ENCODE results near the gene MYO6.

The MYO6 gene

GRCh38 chr6:75770844-75771243 is 21.8 kb downstream of the MYO6 start:
- FAIRE-seq, result no peak

- no peak for FAIRE-seq
Observed at GRCh38 chr6:75775219-75775618, 26.2 kb downstream of the MYO6 start.

DNA sequence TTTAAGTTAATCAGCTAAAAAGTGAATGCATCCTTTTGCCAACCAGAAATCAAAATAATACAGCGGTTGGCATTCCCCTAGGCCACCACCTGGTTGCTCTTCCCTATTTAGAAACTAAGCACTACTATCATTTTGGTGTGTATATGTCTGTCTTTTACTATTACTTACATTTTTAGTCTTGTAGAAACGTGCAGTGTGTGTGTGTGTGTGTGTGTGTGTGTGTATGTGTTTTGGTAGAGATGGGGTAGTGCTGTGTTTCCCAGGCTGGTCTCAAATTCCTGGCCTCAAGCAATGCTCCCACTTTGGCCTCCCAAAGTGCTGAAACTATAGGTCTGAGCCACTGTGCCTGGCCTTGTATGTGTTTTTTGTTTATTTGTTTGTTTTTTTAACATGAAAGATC is 27.4 kb downstream of the MYO6 start:
- no peak for FAIRE-seq

GRCh38 chr6:75778757-75779156 is 29.7 kb downstream of the MYO6 start:
- no peak for FAIRE-seq

GRCh38 chr6:75786152-75786551 is 37.1 kb downstream of the MYO6 start:
- FAIRE-seq, result no peak

- no peak for FAIRE-seq
Observed at GRCh38 chr6:75788894-75789293, 39.9 kb downstream of the MYO6 start.

DNA sequence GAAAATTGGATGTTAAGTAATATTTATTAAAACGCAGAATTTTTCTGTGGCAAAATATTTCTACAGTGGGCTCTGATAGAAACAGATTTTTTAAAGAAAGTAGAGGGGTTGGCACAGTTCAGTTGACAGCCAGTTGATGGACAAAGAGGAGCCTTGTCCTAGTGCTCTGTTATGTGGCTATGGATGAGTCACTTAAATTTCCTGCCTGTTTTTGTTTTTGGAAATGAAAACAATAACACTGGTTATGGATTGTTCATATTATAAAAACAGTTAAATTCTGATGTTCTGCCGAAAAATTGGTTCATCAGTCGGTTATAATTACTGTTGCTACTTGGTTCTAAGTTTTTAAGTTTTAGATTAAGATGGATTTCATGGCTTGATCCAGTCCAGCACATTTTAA is 42.8 kb downstream of the MYO6 start:
- FAIRE-seq, result no peak

GRCh38 chr6:75794351-75794846 is 45.4 kb downstream of the MYO6 start:
- FAIRE-seq, result peak; percentile 37

GRCh38 chr6:75794954-75795739 is 46.1 kb downstream of the MYO6 start:
- FAIRE-seq, result no peak

- FAIRE-seq, result no peak
Observed at GRCh38 chr6:75796723-75797122, 47.7 kb downstream of the MYO6 start.

- FAIRE-seq, result no peak
Observed at GRCh38 chr6:75800133-75800532, 51.1 kb downstream of the MYO6 start.

GRCh38 chr6:75800708-75801505 is 51.9 kb downstream of the MYO6 start:
- FAIRE-seq, result no peak

DNA sequence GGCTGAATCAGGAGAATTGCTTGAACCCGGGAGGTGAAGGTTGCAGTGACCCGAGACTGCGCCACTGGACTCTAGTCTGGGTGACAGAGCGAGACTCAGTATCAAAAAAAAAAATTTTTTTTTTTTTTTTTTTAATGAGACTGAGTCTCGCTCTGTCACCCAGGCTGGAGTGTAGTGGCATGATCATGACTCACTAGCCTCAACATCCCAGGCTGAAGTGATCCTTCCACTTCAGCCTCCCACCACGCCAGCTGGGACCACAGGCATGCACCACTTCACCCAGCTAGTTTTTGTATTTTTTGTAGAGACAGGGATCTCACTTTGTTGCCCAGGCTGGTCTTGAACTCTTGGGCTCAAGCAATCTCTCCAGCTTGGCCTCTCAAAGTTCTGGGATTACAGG is 53.3 kb downstream of the MYO6 start:
- no peak for FAIRE-seq

GRCh38 chr6:75808507-75808906 is 59.5 kb downstream of the MYO6 start:
- no peak for FAIRE-seq

DNA sequence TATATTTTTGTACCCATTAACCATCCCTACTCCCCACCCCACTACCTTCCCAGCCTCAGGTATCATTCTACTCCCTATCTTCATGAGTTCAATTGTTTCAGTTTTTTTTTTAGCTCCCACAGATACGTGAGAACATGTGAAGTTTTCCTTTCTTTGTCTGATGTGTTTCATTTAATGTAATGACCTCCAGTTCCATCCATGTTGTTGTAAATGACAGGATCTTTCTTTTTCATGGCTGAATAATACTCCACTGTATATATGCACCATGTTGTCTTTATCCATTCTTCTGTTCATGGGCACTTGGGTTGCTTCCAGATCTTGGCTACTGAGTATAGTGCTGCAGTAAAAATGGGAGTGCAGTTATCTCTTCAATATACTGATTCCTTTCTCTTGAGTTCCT is 63.5 kb downstream of the MYO6 start:
- FAIRE-seq, result no peak

DNA sequence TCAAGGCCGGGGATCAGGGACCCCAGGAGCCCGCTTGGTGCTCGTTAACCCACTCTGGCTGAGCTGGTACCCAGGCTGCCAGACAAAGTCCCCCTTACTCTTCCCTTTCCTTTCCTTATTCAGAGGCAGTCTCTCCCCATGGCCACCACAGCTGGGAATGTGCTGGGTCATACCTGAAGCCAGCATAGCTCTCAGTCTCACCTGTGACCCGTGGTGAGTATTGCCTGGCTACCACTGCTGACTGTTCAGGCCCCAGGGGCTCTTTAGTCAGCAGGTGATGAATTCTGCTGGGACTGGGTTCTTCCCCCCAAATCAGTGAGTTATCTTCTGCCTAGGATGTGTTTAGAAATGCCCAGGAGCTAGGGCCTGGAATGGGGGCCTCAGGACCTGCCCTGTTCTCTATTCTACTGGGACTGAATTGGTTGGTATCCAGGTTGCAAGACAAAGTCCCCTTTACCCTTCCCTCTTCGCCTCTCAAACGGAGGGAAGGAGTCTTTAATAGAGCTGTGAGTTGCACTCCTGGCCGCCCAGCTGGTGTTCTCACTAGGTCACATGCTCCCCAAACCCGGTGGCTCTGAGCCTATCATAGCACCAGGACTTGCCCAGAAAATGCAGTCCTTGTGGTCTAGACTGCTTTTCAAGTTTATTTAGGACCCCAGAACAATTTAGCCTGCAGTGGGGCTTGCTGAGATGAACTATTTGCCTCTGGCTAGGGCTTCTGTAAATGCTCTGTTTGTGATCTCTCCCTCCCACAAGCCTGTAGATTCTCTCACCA is 64.6 kb downstream of the MYO6 start:
- FAIRE-seq, result no peak

DNA sequence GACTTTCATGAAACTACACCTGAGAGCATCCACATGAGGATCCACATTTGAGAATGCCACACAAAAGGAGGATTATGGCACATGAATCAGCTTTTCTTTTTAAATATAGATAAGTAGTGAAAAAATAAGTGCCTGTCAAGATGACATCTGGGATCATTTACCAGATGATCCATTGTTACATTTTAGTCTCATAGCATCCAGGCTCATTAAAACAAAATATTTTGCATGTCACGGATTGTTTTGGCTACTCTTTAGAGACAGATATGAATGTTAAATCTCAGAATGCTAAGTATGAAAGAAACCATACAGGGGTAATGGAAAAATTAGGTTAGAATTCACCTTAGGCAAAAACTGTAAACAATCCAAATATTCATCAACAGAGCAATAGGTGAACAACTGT is 66.7 kb downstream of the MYO6 start:
- FAIRE-seq, result no peak

GRCh38 chr6:75818098-75818855 is 69.2 kb downstream of the MYO6 start:
- no peak for FAIRE-seq

- no peak for FAIRE-seq
Observed at GRCh38 chr6:75819776-75820487, 70.9 kb downstream of the MYO6 start.

- FAIRE-seq, result no peak
Observed at GRCh38 chr6:75824160-75824559, 75.1 kb downstream of the MYO6 start.

DNA sequence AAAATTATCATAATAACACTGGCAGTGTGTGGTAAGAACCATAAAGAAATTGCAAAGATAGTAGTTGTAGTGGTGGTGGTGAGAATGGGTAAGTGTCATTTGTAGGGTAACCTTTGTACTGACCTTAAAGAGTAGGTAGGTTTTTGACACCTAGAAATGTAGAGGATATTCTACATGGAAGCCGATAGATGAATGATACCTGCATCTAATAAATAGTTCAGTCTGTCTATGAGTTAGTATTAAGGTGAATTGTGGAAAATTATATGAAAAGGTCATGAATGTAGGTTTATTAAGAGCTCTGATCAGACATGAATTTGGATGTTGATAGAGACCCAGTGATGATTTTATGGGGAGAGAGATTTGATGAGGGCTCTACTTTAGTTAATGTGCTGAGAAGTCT is 78.1 kb downstream of the MYO6 start:
- no peak for FAIRE-seq
